ENCODE results near the gene DYRK3. TPM values are rescaled to one million over a fixed set of nuclear protein-coding genes. Genes with fewer than 3 reads are reported as not detected.

DYRK3 gene
- total RNA-seq, 1 donor from 2014 or later, result 22.7 TPM

DNA sequence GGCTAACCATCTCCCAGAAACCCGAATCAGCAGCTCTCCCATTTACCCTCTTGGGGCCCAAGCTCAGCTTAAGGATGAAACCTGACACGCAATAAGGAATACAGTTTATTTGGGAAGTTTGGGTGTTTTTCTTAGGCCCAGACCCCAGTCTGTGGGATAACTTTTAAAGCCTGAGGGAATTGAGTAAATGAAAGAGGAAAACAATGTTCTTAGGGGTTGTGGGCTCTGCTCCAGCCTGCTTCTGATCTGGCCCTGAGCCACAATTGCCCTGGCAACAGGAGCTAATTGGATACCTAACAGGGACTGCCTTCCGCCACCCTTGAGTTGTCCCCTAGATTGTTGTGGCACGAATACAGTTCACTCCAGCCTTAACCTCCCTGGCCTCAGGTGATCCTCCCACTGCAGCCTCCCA is 20.1 kb downstream of the DYRK3 start:
- no peak overlapping the region for H3K27ac ChIP-seq
- H3K27ac Mint-ChIP-seq, result no peak overlapping the region
- no peaks in the 10 kb centered on the region for H3K9me3 Mint-ChIP-seq
- H3K4me3 ChIP-seq, result no peak overlapping the region
- no peaks in the 10 kb centered on the region for H3K79me2 ChIP-seq (ENCODE audit: low read depth)
- H3K9me3 ChIP-seq (ENCODE audit: low read depth), result no peaks in the 10 kb centered on the region
- no peak overlapping the region for H3K9ac ChIP-seq
- peaks cover 6% of the 10 kb centered on the region for H3K4me1 Mint-ChIP-seq
- H3K4me3 Mint-ChIP-seq, result no peak overlapping the region
- no peak for DNase-seq (ENCODE audit: low spot score)
- H3K36me3 Mint-ChIP-seq, result peaks cover 16% of the 10 kb centered on the region
- H3F3A ChIP-seq (ENCODE audit: low read depth), result peaks cover 5% of the 10 kb centered on the region
- TF ChIP-seq, protein P1, sequence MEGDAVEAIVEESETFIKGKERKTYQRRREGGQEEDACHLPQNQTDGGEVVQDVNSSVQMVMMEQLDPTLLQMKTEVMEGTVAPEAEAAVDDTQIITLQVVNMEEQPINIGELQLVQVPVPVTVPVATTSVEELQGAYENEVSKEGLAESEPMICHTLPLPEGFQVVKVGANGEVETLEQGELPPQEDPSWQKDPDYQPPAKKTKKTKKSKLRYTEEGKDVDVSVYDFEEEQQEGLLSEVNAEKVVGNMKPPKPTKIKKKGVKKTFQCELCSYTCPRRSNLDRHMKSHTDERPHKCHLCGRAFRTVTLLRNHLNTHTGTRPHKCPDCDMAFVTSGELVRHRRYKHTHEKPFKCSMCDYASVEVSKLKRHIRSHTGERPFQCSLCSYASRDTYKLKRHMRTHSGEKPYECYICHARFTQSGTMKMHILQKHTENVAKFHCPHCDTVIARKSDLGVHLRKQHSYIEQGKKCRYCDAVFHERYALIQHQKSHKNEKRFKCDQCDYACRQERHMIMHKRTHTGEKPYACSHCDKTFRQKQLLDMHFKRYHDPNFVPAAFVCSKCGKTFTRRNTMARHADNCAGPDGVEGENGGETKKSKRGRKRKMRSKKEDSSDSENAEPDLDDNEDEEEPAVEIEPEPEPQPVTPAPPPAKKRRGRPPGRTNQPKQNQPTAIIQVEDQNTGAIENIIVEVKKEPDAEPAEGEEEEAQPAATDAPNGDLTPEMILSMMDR (IDR thresholded peaks at IDR 0.05), result no peak
- TF ChIP-seq EZH2 (IDR thresholded peaks at IDR 0.05), result no peak
- no peak for TF ChIP-seq EZH2phosphoT487 (IDR thresholded peaks at IDR 0.05)
- no peaks in the 10 kb centered on the region for H4K20me1 ChIP-seq (ENCODE audit: low read depth)
- no peak overlapping the region for H2AFZ ChIP-seq (replicated peaks)
- peaks cover 16% of the 10 kb centered on the region for H3K27me3 ChIP-seq
- H3K27me3 Mint-ChIP-seq (ENCODE audit: insufficient read depth, low read depth), result peaks cover 2% of the 10 kb centered on the region
- H3K4me2 ChIP-seq, result no peak overlapping the region
- H3K4me1 ChIP-seq, result peaks cover 21% of the 10 kb centered on the region
- H3K36me3 ChIP-seq, result no peaks in the 10 kb centered on the region

DNA sequence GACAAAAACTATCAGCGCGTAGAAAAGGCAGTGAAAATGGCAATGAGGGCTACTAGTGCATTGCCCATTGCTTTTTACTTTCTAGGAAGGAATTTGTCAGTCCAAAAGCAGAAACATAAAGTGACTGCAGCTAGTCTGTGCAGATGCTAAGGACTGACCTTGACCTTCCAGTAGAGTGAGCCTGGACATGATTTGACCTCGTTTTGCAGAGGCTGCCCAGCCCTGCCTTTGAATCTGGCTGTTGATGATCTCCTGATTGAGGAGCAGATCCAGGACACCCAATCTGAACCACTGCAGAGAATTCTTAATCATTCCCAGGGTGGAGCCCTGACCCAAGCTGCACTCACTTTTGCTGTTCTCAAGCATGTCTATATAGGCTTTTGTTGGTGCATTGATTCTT is 21.6 kb downstream of the DYRK3 start:
- H3K4me3 Mint-ChIP-seq, result no peak overlapping the region
- no peaks in the 10 kb centered on the region for H3K36me3 ChIP-seq
- no peak overlapping the region for H3K9ac ChIP-seq
- no peak overlapping the region for H3K4me2 ChIP-seq
- no peak overlapping the region for H3K27ac Mint-ChIP-seq
- no peaks in the 10 kb centered on the region for H3K9me3 ChIP-seq (ENCODE audit: low read depth)
- no peak overlapping the region for H2AFZ ChIP-seq (replicated peaks)
- peaks cover 17% of the 10 kb centered on the region for H3K27me3 ChIP-seq
- peaks cover 5% of the 10 kb centered on the region for H3F3A ChIP-seq (ENCODE audit: low read depth)
- TF ChIP-seq, protein P1 (IDR thresholded peaks at IDR 0.05), result no peak
- TF ChIP-seq EZH2phosphoT487 (IDR thresholded peaks at IDR 0.05), result no peak
- H3K4me1 Mint-ChIP-seq, result peaks cover 6% of the 10 kb centered on the region
- H3K36me3 Mint-ChIP-seq, result peaks cover 7% of the 10 kb centered on the region
- peaks cover 21% of the 10 kb centered on the region for H3K4me1 ChIP-seq
- DNase-seq (ENCODE audit: low spot score), result no peak
- peaks cover 7% of the 10 kb centered on the region for H3K27me3 Mint-ChIP-seq (ENCODE audit: insufficient read depth, low read depth)
- H4K20me1 ChIP-seq (ENCODE audit: low read depth), result no peaks in the 10 kb centered on the region
- H3K9me3 Mint-ChIP-seq, result no peaks in the 10 kb centered on the region
- H3K79me2 ChIP-seq (ENCODE audit: low read depth), result no peaks in the 10 kb centered on the region
- no peak overlapping the region for H3K27ac ChIP-seq
- no peak overlapping the region for H3K4me3 ChIP-seq

DNA sequence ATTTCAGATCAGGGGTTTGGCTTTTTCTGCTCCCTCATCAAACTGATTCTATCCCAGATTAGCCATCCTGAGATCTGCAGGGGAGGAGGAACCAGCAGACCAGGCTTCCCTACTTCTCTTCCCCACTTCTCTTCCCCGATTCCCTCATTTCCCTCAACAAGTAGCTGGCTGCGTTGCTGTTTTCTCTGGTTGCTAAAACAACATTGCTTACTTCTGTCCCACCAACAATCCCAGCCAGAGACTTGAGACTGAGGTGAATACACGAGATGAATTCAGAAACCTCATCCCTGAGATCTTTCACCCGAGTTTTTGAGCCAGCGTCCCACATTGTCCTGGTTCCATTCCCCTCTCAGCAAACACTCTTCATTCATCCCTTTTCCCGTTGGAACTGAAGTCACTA is 22.4 kb downstream of the DYRK3 start:
- Mint-ChIP-seq H3K27ac (no peak overlapping the region), H3K36me3 (peaks cover 2% of the 10 kb centered on the region), H3K27me3 (ENCODE audit: insufficient read depth, low read depth) (peaks cover 12% of the 10 kb centered on the region), H3K9me3 (no peaks in the 10 kb centered on the region), H3K4me1 (peaks cover 6% of the 10 kb centered on the region), H3K4me3 (no peak overlapping the region)
- Histone ChIP-seq H4K20me1 (ENCODE audit: low read depth) (no peaks in the 10 kb centered on the region), H3F3A (ENCODE audit: low read depth) (peaks cover 5% of the 10 kb centered on the region), H3K9me3 (ENCODE audit: low read depth) (no peaks in the 10 kb centered on the region), H3K27ac (no peak overlapping the region), H3K79me2 (ENCODE audit: low read depth) (no peaks in the 10 kb centered on the region), H3K4me2 (peak overlapping the region; percentile 56), H3K27me3 (peaks cover 25% of the 10 kb centered on the region), H3K9ac (no peak overlapping the region), H2AFZ (replicated peaks) (peak overlapping the region; percentile 89), H3K36me3 (no peaks in the 10 kb centered on the region), H3K4me1 (peaks cover 21% of the 10 kb centered on the region), H3K4me3 (peak overlapping the region; percentile 26)
- TF ChIP-seq EZH2phosphoT487 (IDR thresholded peaks at IDR 0.05), result no peak
- TF ChIP-seq EZH2 (IDR thresholded peaks at IDR 0.05), result no peak
- TF ChIP-seq, protein P1 (IDR thresholded peaks at IDR 0.05), result no peak
- no peak for DNase-seq (ENCODE audit: low spot score)
